ENCODE results near the gene IL9. TPM values are rescaled to one million over a fixed set of nuclear protein-coding genes. Genes with fewer than 3 reads are reported as not detected.

Gene IL9
- not detected for total RNA-seq
- long read RNA-seq: 0 reads

- no peak for DNase-seq (ENCODE audit: low spot score)
Measured at GRCh38 chr5:135895474-135896006, at the start of gene IL9. IL9 (minus strand) TSS chr5:135895841; CDS start chr5:135895816, 25 bp downstream.

DNA sequence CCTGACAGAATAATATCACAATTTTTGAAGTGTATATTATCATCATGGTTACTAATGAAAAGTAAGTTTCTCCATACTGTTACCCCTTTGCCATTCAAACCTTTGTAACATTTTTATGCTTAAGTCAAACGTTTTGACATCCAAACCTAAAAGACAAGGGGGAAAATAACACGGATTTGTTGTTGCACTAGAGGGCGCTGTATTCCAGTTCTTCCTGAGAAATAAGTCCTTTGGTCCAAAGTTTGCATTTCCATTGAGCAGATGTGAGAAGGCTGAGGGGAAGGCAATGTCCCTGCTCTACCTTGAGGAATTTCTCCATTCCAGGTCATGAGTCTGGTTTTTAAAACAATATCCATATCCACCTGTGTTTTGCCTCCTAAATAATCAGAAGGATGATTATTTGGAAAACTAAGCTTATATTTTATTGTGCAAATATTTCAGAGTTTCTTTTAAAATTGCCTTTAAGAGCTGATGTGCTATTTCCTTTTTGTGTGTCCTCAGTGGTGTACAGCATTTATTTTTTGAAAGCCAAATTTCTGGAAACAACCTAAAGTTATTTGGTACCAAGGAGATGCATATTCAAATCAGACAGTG is 49.4 kb upstream of the IL9 start:
- DNase-seq (ENCODE audit: low spot score): no peak

DNA sequence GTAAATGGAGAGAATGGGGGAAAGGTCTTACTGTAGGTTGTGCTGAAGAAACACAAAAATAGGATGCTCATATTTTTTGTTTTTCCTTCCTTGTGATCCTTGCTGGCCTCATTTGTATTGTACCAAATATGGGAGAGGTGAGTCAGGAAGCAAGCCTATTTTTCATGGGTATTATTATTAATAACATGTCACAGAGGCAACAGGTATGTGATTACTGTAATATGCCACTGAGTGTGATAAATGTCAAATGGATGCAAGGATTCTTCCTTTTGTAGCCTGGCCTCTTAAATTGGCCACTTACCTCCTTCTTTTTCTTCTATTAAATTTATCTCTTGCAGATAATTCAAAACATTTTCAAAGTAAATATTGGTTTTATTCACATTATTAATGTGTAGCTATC is 48.9 kb upstream of the IL9 start:
- DNase-seq (ENCODE audit: low spot score): no peak

- DNase-seq (ENCODE audit: low spot score): no peak
Measured at GRCh38 chr5:135942202-135942771, 46.6 kb upstream of the IL9 start.

- DNase-seq (ENCODE audit: low spot score): no peak
Measured at GRCh38 chr5:135941711-135942110, 46.1 kb upstream of the IL9 start.

DNA sequence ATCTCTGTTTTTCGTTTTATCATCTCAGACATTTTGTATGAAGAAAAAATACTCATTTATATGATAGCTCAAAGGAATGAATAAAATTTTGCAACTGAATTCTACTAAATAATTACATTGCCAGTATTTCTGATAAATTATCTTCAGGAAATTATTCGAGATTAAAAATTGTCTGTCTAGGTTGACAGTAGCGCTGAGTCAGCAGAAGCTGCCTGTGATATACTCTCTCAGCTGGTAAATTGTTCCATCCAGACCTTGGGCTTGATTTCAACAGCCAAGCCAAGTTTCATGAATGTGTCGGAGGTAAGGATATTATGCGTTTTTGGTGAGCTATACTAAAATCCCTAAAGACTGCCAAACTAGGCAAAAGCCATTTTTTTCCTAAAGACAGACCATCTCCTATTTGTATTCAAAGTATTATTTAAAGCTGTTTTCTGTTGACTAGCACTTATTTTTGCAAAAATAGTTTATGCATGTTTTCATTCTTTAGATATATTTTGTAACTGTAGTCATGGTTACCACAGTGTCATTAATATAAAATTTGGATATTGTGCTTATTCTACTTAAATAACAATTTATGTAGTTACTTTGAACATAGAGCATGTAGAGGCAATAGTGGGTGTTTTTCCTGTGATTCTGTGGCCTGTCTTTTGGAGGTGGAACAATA is 41.7 kb upstream of the IL9 start:
- DNase-seq (ENCODE audit: low spot score): no peak

DNA sequence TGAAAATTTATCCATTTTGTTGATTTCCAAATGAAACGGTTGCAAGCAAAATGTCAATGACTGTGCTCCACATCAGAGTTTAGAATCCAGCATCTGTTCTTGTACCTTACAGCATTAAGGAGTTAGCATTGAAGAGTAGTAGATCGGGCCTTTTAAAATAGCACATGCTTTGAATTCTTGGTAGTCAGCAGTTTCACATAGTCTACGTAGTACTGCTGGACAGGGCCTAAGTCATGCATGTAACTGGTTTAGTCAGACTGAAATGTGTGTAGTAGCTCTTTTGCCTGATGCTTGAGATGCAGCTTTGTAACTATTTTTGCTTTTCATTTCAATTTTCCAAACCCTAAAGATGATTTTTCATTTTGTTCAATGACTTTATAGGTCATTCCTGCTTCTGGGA is 39.3 kb upstream of the IL9 start:
- DNase-seq (ENCODE audit: low spot score): no peak

- no peak for DNase-seq (ENCODE audit: low spot score)
Measured at GRCh38 chr5:135930949-135931295, 35.3 kb upstream of the IL9 start.

DNA sequence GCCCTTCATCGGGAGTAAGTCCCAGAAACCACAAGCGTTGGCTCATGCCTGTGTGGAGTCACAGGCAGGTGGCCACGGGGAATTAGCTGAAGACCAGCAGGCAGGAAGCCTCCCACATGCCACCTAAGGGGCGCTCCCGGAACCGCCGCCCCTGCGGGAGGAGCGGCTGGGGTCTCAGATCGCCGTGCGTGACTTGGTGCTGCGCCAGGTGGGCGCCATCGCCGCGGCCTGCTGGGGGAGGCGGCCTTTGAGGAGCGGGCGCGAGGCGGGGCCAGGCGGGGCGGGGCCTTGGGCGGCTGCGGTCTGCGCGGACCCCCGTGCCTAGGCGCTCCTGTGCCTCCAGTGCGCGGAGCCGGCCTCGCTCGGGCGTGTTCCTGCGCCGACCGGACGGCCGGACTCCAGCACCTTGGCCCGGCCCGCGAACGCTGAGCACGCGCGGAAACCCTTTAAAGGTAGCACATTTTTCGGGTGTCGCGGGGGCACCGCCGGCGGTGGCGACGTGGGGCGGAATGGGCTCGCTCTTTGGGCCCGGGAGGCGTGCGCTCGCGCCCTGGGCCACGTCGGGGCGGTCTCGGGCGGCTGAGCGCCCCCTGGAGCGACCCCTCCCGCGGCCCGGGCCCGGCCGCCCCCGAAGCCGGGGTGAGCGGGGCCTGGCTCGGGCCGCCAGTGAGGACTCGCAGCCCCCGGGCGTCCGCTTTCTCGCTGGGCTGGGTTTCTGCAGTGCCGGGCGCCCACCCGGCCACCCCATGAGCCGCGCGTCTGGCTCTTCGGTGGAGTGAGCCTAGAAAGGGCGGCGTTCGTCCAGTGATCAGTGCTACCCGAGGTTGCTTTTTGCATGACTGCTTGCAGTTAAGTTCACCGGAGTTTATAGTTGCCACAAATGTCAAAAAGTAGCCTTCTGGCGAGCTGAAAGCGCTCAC is 34.6 kb upstream of the IL9 start:
- no peak for DNase-seq (ENCODE audit: low spot score)

DNA sequence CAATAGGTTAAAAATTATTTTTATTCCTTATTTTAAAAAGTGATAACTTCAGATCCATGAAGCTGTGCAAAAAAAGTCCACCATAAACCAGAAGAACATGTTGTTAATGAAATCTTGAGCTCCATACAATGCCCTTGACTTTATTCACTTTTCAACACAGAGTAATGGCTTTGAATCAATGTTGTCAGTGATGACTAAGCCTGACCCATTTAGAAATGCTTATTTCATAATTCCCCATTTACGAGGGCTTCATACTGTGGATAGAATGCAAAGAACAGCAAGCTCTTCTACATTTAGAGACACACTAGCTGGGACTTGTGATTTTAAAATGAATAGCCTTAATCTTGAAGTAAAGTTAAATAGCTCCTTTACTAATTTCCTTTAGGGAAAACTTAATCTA is 25.7 kb upstream of the IL9 start:
- DNase-seq (ENCODE audit: low spot score): no peak

DNA sequence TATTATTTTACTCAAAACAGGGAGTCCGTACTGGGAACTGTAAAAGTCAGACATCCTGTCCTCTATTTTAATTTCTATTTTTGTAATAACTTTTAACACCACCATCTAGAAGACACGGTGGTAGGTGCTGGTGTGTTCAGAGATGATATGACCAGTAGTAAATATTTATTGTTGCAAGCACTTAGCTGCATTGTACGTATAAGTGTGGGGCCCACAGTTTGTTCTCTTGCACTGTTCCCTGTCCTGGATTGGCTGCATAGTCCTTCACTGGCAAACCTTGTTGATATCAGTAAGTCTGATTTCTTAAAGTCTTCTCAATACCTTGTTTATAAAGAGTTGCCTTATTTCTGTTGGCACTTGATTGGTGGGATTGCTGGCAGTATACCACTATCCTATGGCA is 24.6 kb upstream of the IL9 start:
- DNase-seq (ENCODE audit: low spot score): no peak

DNA sequence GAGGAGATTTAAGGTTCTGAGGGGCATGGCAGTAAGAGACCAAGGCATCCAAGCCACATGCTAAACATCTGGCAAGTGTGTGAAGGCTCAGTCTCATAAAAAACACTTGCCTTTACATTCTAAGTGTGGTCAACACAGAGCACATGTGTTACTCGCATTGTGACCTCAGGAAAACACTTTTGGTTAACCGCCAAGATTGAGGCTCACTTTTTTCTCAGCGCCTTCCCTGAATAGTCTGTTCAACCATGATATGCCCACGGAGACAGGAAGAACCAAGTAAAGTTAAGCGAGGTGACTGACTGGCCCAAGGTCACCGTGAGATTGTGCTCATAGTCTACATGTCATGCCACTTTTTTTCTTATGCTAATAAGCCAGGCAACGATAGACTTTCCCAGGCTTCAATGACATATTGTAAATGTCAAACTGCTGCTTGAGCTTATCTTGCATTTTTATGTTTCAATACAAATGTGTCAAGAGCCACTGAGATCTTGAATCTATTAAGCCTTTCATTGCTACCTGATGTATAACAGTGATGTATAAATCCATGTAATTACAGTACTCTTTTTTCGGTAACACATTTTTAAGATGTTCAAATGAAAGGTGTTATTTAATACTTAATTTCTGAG is 21.1 kb upstream of the IL9 start:
- DNase-seq (ENCODE audit: low spot score): no peak

- DNase-seq (ENCODE audit: low spot score): no peak
Measured at GRCh38 chr5:135915466-135916001, 19.9 kb upstream of the IL9 start.

- DNase-seq (ENCODE audit: low spot score): no peak
Measured at GRCh38 chr5:135913713-135914626, 18.3 kb upstream of the IL9 start.

GRCh38 chr5:135905144-135905543 is 9.5 kb upstream of the IL9 start:
- DNase-seq (ENCODE audit: low spot score): no peak

DNA sequence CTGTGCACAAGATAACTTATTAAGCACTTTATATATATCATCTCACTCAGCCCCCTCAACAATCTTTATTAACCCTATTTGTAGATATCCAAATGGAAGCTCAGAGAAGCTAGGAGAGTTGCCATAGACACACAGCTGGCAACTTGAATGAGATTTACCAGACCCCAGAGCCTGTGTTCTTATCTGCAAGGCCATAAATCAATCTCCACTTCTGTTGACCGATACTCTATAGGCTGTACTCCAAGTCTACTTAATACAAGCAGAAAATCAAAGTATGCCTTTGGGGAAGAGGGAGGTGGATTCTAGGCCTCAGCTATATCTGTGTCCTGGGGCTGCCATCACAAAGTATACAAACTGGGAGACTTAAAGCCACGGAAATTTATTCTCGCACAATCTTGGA is 6.0 kb upstream of the IL9 start:
- DNase-seq (ENCODE audit: low spot score): no peak

- no peak for DNase-seq (ENCODE audit: low spot score)
Measured at GRCh38 chr5:135900276-135900675, 4.6 kb upstream of the IL9 start.

DNA sequence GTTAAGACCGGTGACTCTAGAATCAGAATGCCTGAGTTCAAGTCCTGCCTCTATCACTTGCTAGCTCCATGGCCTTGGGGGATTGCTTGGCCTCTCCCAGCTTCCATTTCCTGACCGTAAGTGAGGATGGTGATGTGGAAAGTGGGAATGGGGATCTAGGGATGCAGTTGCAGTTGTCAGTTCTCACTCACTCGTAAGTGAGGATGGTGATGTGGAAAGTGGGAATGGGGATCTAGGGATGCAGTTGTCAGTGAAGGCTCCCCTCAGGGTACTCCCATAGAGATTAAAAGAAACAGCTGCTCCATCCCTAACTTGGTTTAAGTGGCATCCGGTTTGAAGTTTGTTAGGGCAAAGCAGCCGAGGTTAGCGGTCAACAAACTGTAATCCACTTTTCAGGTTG is 3.0 kb upstream of the IL9 start:
- no peak for DNase-seq (ENCODE audit: low spot score)

GRCh38 chr5:135894789-135895188 is 852 bp downstream of the IL9 start:
- DNase-seq (ENCODE audit: low spot score): no peak

DNA sequence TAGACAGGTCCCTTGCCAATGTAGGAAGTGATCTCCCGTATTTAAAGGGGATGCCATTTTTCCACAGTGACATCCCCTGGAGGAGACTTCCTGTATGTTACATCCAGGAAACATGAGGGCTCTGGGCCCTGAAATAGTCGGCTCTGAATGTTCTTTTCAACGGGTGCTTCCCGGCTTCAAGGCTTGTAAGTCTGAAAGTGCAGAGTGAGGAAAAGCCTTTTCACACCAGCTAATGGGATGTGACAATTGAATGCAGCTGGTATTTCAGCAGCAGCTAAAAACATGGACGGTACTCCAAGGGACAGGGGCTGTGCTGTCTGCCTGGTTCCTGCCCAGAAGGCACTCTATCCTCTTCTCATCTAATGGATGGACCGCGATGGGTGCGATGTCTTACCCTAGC is 1.4 kb downstream of the IL9 start:
- no peak for DNase-seq (ENCODE audit: low spot score)
